Right cardiac atrium (tissue), 5 donors: ENCODE data around the gene PIGU. TPM values are rescaled to one million over a fixed set of nuclear protein-coding genes. Genes with fewer than 3 reads are reported as not detected.
"Not testable (repeated sequence)": the region's sequence is repeated elsewhere in the genome, so short reads cannot be mapped to it uniquely, and the experiment has no call there.

Experiments used
- ATAC-seq, 2 donors: fragments of 200-7000 bp; cut with Tn5 transposase; one replicate each; pipeline versions ENCODE4 v1.8.0 to v1.9.1; 2020; ENCODE audit warnings: moderate library complexity in 2 of 2, mild to moderate bottlenecking in 1 of 2
- DNase-seq, 3 donors: peaks; one replicate each; pipeline ENCODE4 v3.0.0-alpha.2; 2020
- H3K27ac ChIP-seq: one replicate; pipeline ENCODE4 v1.5.1; 2013; ENCODE audit warnings: mild to moderate bottlenecking, low read length, control low read depth, moderate library complexity
- H3K27me3 ChIP-seq: one replicate; pipeline ENCODE4 v1.6.1; 2013; ENCODE audit not compliant: control insufficient read depth, insufficient read depth
- H3K4me1 ChIP-seq: one replicate; pipeline ENCODE4 v1.6.1; 2013; ENCODE audit warnings: low read length; ENCODE audit not compliant: control insufficient read depth, insufficient read depth
- H3K4me3 ChIP-seq: one replicate; pipeline ENCODE4 v1.5.1; 2013; ENCODE audit warnings: low read length, control low read depth
- H3K9me3 ChIP-seq: one replicate; pipeline ENCODE4 v1.6.1; 2013; ENCODE audit warnings: low read length; ENCODE audit not compliant: control insufficient read depth
- WGBS: extraction: QIAGEN DNeasy Blood & Tissue Kit; methylation state at CpG from one replicate; pipeline ENCODE4 v1.1.7; 2013; 5-methylcytosine and 5-hydroxymethylcytosine counted together
- intact Hi-C, 4 donors: fragments of 100-400 bp; cut with DNase I; formaldehyde crosslinking; loops; one replicate each; pipeline versions ENCODE4 v1.11.0 to v1.14.0; 2022 to 2023
- polyA plus RNA-seq: library from polyadenylated mRNA; stranded (reverse); fragments of 200-250 nt; gene quantifications from one replicate; pipeline ENCODE4 v1.2.3, GENCODE V29; 2013
- total RNA-seq, 4 donors: library from RNA; stranded (reverse); fragmentation: NEBNext Ultra II Directional; extraction: Animal tissue kit (Norgen Biotek cat#: 25700); gene quantifications; one replicate each; pipeline ENCODE4 v1.2.1, GENCODE V29; 2021
- donor health status: healthy with polysubstance abuse.
- donor health status: DM: no; HTN: yes; CAD: no.
- donor health status: DM: no; HTN: no; CAD: no.
- donor health status: DM: no; HTN: yes; CAD: no; lungs with severe emphysema.
- donor health status: DM: yes; HTN: yes; CAD: no.

PIGU gene
- total and polyA plus RNA-seq, 5 donors = 11.6 to 18.9 (median 14.2) TPM

- H3K4me3 ChIP-seq = no peak overlapping the region
- intact Hi-C loops = loop anchor here in 1 of 4 donors (10.0 kb wide), 1 partner anchor 55 kb away; no protein-coding TSS in a partner anchor
- peak in 1 of 2 donors; percentile 47 for ATAC-seq
- no peaks in the 10 kb centered on the region for H3K4me1 ChIP-seq
- H3K27ac ChIP-seq = peak overlapping the region; percentile 43
- no peaks in the 10 kb centered on the region for H3K27me3 ChIP-seq
- no peak for DNase-seq
- WGBS = 68% methylated on average over 2 of the region's 2 CpGs
- no peaks in the 10 kb centered on the region for H3K9me3 ChIP-seq
Observed at GRCh38 chr20:34689486-34689885, 12.6 kb upstream of the PIGU start.

DNA sequence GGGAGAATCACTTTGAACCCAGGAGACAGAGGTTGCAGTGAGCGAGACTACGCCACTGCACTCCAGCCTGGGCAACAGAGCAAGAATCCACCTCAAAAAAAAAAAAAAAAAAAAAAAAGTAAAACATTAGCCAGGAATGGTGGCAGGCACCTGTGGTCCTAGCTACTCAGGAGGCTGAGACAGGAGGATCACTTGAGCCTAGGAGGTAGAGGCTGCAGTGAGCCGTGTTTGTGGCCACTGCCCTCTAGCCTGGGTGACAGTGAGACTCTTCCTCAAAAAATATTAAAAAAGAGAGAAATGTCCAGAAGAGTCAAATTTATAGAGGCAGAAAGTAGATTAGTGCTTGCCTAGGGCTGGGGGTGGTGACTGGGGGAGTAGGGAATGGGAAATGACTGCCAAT is 6.8 kb upstream of the PIGU start:
- H3K27ac ChIP-seq = no peak overlapping the region
- WGBS = 90% methylated on average over 3 of the region's 3 CpGs
- intact Hi-C loops = loop anchor here in 1 of 4 donors (10.0 kb wide), 1 partner anchor 61 kb away; no protein-coding TSS in a partner anchor
- ATAC-seq = no peak
- H3K9me3 ChIP-seq = no peaks in the 10 kb centered on the region
- no peaks in the 10 kb centered on the region for H3K27me3 ChIP-seq
- DNase-seq = no peak
- no peaks in the 10 kb centered on the region for H3K4me1 ChIP-seq
- H3K4me3 ChIP-seq = no peak overlapping the region

GRCh38 chr20:34680586-34681175 is 3.8 kb upstream of the PIGU start:
- DNase-seq (no peak), ATAC-seq (no peak)
- Histone ChIP-seq H3K27me3 (no peaks in the 10 kb centered on the region), H3K4me1 (no peaks in the 10 kb centered on the region), H3K27ac (no peak overlapping the region), H3K4me3 (no peak overlapping the region), H3K9me3 (no peaks in the 10 kb centered on the region)
- intact Hi-C loops = loop anchor here in 1 of 4 donors (10.0 kb wide), 1 partner anchor 64 kb away; no protein-coding TSS in a partner anchor

DNA sequence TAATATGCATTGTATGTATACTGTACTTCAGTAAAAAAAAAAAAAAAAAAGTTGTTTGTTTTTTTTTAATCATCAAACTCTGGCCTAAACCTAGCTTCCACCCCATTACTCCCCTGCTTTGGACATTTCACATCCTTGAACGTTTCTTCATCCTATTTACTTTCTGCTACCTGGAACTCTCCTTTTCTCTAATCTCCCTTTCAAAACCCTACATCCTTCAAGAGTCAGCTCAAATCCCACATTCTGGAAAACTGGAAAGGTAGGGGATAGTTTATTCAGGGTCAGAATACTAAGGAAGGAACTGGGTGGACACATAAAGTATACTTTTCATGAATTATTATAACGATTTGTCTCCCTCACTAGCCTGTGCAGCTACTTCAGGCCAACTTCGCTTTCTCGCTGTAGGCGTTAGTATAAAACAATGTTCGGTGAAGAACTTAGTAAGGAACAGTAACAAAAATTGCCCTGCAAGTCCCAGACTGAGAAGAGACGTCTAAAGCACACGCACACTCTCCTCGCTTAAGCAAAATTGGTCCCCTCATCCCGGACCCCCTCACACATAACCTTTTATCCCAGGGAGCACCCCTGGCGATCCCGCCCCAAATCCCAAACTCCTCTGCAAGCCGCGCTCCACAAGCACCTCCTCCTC is 775 bp downstream of the PIGU start:
- 1% methylated on average over 14 of the region's 14 CpGs for WGBS

GRCh38 chr20:34675561-34675960 is 1.3 kb downstream of the PIGU start:
- ATAC-seq (no peak), DNase-seq (no peak)
- no peaks in the 10 kb centered on the region for H3K4me1 ChIP-seq
- H3K27me3 ChIP-seq = no peaks in the 10 kb centered on the region
- no peak overlapping the region for H3K27ac ChIP-seq
- no peaks in the 10 kb centered on the region for H3K9me3 ChIP-seq
- intact Hi-C loops = no loop called here
- 19% methylated on average over 3 of the region's 3 CpGs for WGBS
- H3K4me3 ChIP-seq = no peak overlapping the region

More for the DNA sequence above, 775 bp downstream of the PIGU start:
- Histone ChIP-seq H3K27me3 (no peaks in the 10 kb centered on the region), H3K4me3 (peak overlapping the region; percentile 89), H3K27ac (peak overlapping the region; percentile 45), H3K9me3 (no peaks in the 10 kb centered on the region), H3K4me1 (no peaks in the 10 kb centered on the region)
- DNase-seq (no peak), ATAC-seq (no peak)
- intact Hi-C loops = no loop called here

DNA sequence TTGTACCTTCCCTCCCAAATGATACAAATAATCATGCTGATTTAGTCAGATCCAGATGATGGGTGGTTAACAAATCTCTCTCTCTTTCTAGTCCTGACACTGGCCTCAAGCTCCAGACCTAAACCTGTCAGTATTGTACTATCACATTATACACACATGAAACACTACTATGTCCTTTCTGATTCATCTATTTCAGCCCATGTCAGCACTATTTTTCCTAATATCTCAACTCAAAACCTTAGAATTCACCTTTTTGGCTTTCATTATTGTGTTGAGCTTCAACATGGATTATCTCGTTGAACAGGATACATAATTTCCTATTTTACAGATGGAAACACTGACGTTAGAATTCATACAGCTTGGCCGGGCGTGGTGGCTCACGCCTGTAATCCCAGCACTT is 3.5 kb downstream of the PIGU start:
- no peaks in the 10 kb centered on the region for H3K4me1 ChIP-seq
- H3K4me3 ChIP-seq = no peak overlapping the region
- no peaks in the 10 kb centered on the region for H3K27me3 ChIP-seq
- DNase-seq = no peak
- H3K27ac ChIP-seq = no peak overlapping the region
- 90% methylated on average over 5 of the region's 5 CpGs for WGBS
- ATAC-seq = no peak
- intact Hi-C loops = no loop called here
- H3K9me3 ChIP-seq = no peaks in the 10 kb centered on the region

- Histone ChIP-seq H3K4me1 (no peaks in the 10 kb centered on the region), H3K27me3 (no peaks in the 10 kb centered on the region), H3K9me3 (no peaks in the 10 kb centered on the region), H3K27ac (no peak overlapping the region), H3K4me3 (no peak overlapping the region)
- intact Hi-C loops = no loop called here
- ATAC-seq (no peak), DNase-seq (no peak)
- 98% methylated on average over 1 of the region's 1 CpG for WGBS
Observed at GRCh38 chr20:34669094-34669493, 7.8 kb downstream of the PIGU start.

- intact Hi-C loops, H3K4me1 ChIP-seq, H3K27ac ChIP-seq, H3K4me3 ChIP-seq, H3K27me3 ChIP-seq, ATAC-seq, H3K9me3 ChIP-seq, DNase-seq: not testable (repeated sequence)
- 98% methylated on average over 7 of the region's 7 CpGs for WGBS
Observed at GRCh38 chr20:34664751-34665150, 12.1 kb downstream of the PIGU start.

DNA sequence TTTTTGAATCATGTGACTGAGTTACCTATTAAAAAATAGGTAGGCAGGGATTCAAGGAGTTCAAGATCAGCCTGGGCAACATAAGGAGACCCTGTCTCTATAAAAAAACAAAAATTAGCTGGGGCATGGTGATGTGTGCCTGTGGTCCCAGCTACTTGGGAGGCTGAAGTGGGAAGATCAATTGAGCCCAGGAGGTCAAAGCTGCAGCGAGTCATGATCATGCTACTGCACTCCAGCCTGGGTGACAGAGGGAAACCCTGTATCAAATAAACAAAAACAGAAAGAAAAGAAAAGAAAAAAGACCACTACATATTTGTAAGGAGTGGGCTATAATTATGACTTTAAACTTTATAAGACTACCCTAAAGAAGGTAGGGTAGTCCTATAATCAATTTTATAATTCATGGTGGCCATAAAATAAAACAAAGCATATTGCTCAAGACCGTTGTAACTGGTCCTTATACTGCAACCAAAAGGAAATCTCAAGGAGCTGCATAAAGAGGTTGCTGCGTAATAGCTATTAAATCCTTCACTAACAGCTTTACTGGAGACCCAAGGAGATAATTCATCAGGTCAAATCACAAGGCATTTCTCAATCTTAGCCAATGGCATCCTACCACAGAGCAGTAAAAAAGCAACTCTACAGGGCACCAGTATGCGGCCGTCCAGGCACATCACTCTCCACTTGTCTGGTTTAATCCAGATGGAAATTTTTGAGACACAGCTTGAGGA is 13.5 kb downstream of the PIGU start:
- Histone ChIP-seq H3K4me1 (no peaks in the 10 kb centered on the region), H3K4me3 (no peak overlapping the region), H3K27ac (no peak overlapping the region), H3K27me3 (no peaks in the 10 kb centered on the region), H3K9me3 (no peaks in the 10 kb centered on the region)
- no peak for DNase-seq
- intact Hi-C loops = no loop called here
- 91% methylated on average over 5 of the region's 5 CpGs for WGBS
- ATAC-seq = no peak

GRCh38 chr20:34661811-34662210 is 15.1 kb downstream of the PIGU start:
- ATAC-seq, intact Hi-C loops: not testable (repeated sequence)

GRCh38 chr20:34658654-34659053 is 18.2 kb downstream of the PIGU start:
- intact Hi-C loops, ATAC-seq: not testable (repeated sequence)
- WGBS = 95% methylated on average over 31 of the region's 31 CpGs

More at GRCh38 chr20:34661811-34662210, 15.1 kb downstream of the PIGU start:
- WGBS = 87% methylated on average over 5 of the region's 5 CpGs
- H3K27me3 ChIP-seq, H3K9me3 ChIP-seq, H3K27ac ChIP-seq, H3K4me3 ChIP-seq, DNase-seq, H3K4me1 ChIP-seq: not testable (repeated sequence)

More at GRCh38 chr20:34658654-34659053, 18.2 kb downstream of the PIGU start:
- not testable (repeated sequence) for H3K9me3 ChIP-seq, H3K4me1 ChIP-seq, H3K27me3 ChIP-seq, H3K4me3 ChIP-seq, H3K27ac ChIP-seq
- peak in 1 of 3 donors; percentile 60 for DNase-seq
